K562 (cell line): ENCODE measurements around the gene PRCD. TPM values are rescaled to one million over a fixed set of nuclear protein-coding genes. Genes with fewer than 3 reads are reported as not detected.

Experiments
- FOXK2 ChIP-seq, 2 experiments: fragments of 450-650 bp; IDR thresholded peaks in 1 of 2; conservative IDR thresholded peaks in 1 of 2; 2 replicates each; pipeline ENCODE4 v1.6.1; 2016; ENCODE audit warnings: low read depth in 2 of 2, mild to moderate bottlenecking in 1 of 2
- HDAC6 ChIP-seq: IDR thresholded peaks from 2 replicates; pipeline ENCODE4 v1.6.1; 2012; ENCODE audit warnings: low read depth, mild to moderate bottlenecking, control low read depth, inconsistent platforms, low read length, moderate library complexity
- KAT2B ChIP-seq: IDR thresholded peaks from one replicate; pipeline ENCODE4 v1.6.1; 2012; ENCODE audit warnings: low read depth, mild to moderate bottlenecking, control low read depth, inconsistent platforms, low read length, moderate library complexity
- POLR2G ChIP-seq: fragments of 200-400 bp; formaldehyde crosslinking; IDR thresholded peaks from 2 replicates; pipeline ENCODE4 v1.6.1; 2017; ENCODE audit warnings: low read depth, mild to moderate bottlenecking, antibody characterized with exemption, low read length, moderate library complexity
- PTTG1 ChIP-seq: fragments of 450-650 bp; IDR thresholded peaks from 2 replicates; pipeline ENCODE4 v1.6.1; 2016; ENCODE audit warnings: low read depth, mild to moderate bottlenecking, missing genetic modification characterization, missing compliant biosample characterization
- SPI1 ChIP-seq: IDR thresholded peaks from 2 replicates; pipeline ENCODE4 v1.6.1; 2011; ENCODE audit warnings: low read depth, low read length, control low read depth, borderline replicate concordance
- ZFP1 ChIP-seq: fragments of 450-650 bp; formaldehyde crosslinking; IDR thresholded peaks from 2 replicates; pipeline ENCODE4 v1.4.0; 2020; ENCODE audit warnings: mild to moderate bottlenecking, mixed read lengths
- polyA plus RNA-seq, 8 experiments: library from polyadenylated mRNA; depleted of rRNA in 4 of 8; stranded (reverse) in 5 of 8; unstranded in 3 of 8; fragments of >200 nt; fragmentation: Nextera tagmentation in 2 of 8; fragmentation: Illumina TruSeq in 1 of 8; extraction: Ambion mirVana in 2 of 8; extraction: Trizol in 1 of 8; gene quantifications; 2 replicates each; pipeline versions ENCODE4 v1.2.1 to v1.2.3, GENCODE V29; 2011 to 2014; ENCODE audit warnings: inconsistent platforms in 1 of 8, missing spikeins in 1 of 8
- total RNA-seq, 7 experiments: library from RNA; depleted of rRNA in 6 of 7; stranded (reverse); fragments of >200 nt in 6 of 7; fragmentation: Illumina TruSeq in 2 of 7; extraction: Trizol in 2 of 7; gene quantifications; 2 replicates each; pipeline versions ENCODE4 v1.2.1 to v1.2.3, GENCODE V29; 2011 to 2021; ENCODE audit warnings: low replicate concordance in 1 of 7
- TF ChIP-seq, protein P1 (sequence below): fragments of 450-650 bp; IDR thresholded peaks from 2 replicates; pipeline ENCODE4 v1.6.1; 2016; ENCODE audit warnings: mild to moderate bottlenecking, moderate library complexity
- TF ChIP-seq, protein P2 (sequence below): fragments of 450-650 bp; formaldehyde crosslinking; IDR thresholded peaks from 2 replicates; pipeline ENCODE4 v1.4.0; 2020; ENCODE audit warnings: mild to moderate bottlenecking, moderate library complexity
- TF ChIP-seq, protein P3 (sequence below), 2 experiments: IDR thresholded peaks; 2 replicates each; pipeline ENCODE4 v1.6.1; 2011; ENCODE audit warnings: borderline replicate concordance in 1 of 2, control low read depth in 1 of 2, low read depth in 1 of 2, low read length in 1 of 2, mild to moderate bottlenecking in 1 of 2, mixed read lengths in 1 of 2, moderate library complexity in 1 of 2; ENCODE audit not compliant: insufficient read depth in 1 of 2, insufficient read length in 1 of 2, poor library complexity in 1 of 2, severe bottlenecking in 1 of 2; ENCODE audit errors: extremely low read depth in 1 of 2

Gene PRCD
- total and polyA plus RNA-seq, 9 of the 15 experiments (the other 6 are each of a cell fraction or from before 2014, with no cell fraction given) = 0.20 to 0.25 (median 0.21) TPM; not detected in 6

DNA sequence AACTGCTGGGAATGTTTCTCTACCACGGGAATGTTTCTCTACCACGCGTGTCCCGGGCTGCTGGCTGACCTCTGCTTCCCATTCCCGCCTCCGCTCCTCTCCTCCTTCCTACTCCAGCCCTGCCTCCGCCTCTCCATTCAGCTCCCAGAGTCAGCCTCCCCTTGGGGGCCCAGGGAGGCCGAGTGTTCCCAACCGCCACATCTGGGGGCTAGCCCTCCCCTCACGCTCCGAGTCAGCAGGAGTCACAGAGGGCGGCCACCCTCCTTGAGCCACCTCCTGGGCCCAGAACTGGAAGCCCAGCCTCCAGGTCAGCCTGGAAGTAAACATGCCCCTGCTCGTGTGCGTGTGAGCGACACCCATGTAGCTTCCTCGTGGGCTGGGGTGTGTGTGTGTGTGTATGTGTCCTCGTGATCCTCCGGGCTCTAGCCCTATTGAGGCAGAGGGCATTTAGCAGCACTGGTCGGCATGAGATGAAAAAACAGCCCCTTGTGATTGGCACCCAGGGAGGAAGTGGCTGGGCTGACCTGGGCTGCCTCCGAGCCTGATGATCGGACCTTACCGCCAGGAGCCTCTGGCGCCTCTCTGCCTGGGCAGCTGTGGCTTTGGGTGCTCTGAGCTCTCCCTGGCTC, 9.6 kb upstream of the PRCD start (continued):
- TF ChIP-seq, protein P1, sequence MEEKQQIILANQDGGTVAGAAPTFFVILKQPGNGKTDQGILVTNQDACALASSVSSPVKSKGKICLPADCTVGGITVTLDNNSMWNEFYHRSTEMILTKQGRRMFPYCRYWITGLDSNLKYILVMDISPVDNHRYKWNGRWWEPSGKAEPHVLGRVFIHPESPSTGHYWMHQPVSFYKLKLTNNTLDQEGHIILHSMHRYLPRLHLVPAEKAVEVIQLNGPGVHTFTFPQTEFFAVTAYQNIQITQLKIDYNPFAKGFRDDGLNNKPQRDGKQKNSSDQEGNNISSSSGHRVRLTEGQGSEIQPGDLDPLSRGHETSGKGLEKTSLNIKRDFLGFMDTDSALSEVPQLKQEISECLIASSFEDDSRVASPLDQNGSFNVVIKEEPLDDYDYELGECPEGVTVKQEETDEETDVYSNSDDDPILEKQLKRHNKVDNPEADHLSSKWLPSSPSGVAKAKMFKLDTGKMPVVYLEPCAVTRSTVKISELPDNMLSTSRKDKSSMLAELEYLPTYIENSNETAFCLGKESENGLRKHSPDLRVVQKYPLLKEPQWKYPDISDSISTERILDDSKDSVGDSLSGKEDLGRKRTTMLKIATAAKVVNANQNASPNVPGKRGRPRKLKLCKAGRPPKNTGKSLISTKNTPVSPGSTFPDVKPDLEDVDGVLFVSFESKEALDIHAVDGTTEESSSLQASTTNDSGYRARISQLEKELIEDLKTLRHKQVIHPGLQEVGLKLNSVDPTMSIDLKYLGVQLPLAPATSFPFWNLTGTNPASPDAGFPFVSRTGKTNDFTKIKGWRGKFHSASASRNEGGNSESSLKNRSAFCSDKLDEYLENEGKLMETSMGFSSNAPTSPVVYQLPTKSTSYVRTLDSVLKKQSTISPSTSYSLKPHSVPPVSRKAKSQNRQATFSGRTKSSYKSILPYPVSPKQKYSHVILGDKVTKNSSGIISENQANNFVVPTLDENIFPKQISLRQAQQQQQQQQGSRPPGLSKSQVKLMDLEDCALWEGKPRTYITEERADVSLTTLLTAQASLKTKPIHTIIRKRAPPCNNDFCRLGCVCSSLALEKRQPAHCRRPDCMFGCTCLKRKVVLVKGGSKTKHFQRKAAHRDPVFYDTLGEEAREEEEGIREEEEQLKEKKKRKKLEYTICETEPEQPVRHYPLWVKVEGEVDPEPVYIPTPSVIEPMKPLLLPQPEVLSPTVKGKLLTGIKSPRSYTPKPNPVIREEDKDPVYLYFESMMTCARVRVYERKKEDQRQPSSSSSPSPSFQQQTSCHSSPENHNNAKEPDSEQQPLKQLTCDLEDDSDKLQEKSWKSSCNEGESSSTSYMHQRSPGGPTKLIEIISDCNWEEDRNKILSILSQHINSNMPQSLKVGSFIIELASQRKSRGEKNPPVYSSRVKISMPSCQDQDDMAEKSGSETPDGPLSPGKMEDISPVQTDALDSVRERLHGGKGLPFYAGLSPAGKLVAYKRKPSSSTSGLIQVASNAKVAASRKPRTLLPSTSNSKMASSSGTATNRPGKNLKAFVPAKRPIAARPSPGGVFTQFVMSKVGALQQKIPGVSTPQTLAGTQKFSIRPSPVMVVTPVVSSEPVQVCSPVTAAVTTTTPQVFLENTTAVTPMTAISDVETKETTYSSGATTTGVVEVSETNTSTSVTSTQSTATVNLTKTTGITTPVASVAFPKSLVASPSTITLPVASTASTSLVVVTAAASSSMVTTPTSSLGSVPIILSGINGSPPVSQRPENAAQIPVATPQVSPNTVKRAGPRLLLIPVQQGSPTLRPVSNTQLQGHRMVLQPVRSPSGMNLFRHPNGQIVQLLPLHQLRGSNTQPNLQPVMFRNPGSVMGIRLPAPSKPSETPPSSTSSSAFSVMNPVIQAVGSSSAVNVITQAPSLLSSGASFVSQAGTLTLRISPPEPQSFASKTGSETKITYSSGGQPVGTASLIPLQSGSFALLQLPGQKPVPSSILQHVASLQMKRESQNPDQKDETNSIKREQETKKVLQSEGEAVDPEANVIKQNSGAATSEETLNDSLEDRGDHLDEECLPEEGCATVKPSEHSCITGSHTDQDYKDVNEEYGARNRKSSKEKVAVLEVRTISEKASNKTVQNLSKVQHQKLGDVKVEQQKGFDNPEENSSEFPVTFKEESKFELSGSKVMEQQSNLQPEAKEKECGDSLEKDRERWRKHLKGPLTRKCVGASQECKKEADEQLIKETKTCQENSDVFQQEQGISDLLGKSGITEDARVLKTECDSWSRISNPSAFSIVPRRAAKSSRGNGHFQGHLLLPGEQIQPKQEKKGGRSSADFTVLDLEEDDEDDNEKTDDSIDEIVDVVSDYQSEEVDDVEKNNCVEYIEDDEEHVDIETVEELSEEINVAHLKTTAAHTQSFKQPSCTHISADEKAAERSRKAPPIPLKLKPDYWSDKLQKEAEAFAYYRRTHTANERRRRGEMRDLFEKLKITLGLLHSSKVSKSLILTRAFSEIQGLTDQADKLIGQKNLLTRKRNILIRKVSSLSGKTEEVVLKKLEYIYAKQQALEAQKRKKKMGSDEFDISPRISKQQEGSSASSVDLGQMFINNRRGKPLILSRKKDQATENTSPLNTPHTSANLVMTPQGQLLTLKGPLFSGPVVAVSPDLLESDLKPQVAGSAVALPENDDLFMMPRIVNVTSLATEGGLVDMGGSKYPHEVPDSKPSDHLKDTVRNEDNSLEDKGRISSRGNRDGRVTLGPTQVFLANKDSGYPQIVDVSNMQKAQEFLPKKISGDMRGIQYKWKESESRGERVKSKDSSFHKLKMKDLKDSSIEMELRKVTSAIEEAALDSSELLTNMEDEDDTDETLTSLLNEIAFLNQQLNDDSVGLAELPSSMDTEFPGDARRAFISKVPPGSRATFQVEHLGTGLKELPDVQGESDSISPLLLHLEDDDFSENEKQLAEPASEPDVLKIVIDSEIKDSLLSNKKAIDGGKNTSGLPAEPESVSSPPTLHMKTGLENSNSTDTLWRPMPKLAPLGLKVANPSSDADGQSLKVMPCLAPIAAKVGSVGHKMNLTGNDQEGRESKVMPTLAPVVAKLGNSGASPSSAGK = peak; percentile 16; the same call in 1 of the 2 replicates
- TF ChIP-seq PTTG1 (tag) (no peak), KAT2B (no peak), SPI1 (peak; percentile 62; the same call in 1 of the 2 replicates), FOXK2 (conservative IDR thresholded peaks at IDR 0.05 in 1 of 2, IDR thresholded peaks at IDR 0.05 in 1 of 2; ENCODE audit: low read depth in 2 of 2) (peak; percentile 43 to 60; a peak in 1 of 4 replicates), ZFP1 (no peak), POLR2G (no peak), HDAC6 (no peak)
- TF ChIP-seq, protein P2, sequence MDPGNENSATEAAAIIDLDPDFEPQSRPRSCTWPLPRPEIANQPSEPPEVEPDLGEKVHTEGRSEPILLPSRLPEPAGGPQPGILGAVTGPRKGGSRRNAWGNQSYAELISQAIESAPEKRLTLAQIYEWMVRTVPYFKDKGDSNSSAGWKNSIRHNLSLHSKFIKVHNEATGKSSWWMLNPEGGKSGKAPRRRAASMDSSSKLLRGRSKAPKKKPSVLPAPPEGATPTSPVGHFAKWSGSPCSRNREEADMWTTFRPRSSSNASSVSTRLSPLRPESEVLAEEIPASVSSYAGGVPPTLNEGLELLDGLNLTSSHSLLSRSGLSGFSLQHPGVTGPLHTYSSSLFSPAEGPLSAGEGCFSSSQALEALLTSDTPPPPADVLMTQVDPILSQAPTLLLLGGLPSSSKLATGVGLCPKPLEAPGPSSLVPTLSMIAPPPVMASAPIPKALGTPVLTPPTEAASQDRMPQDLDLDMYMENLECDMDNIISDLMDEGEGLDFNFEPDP (CRISPR knock-in tag) = no peak
- TF ChIP-seq, protein P3, sequence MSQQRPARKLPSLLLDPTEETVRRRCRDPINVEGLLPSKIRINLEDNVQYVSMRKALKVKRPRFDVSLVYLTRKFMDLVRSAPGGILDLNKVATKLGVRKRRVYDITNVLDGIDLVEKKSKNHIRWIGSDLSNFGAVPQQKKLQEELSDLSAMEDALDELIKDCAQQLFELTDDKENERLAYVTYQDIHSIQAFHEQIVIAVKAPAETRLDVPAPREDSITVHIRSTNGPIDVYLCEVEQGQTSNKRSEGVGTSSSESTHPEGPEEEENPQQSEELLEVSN (IDR thresholded peaks at IDR 0.05; ENCODE audit: borderline replicate concordance in 1 of 2, extremely low read depth in 1 of 2, insufficient read depth in 1 of 2, insufficient read length in 1 of 2, low read depth in 1 of 2, low read length in 1 of 2, poor library complexity in 1 of 2, severe bottlenecking in 1 of 2) = peak in 1 of 2 experiments; percentile 38
